ENCODE measurements around the gene RABGAP1L. TPM values are rescaled to one million over a fixed set of nuclear protein-coding genes. Genes with fewer than 3 reads are reported as not detected.
A peak's percentile ranks its signal among the peaks of the same experiment; 100 is the strongest.
"Not testable (repeated sequence)": the region's sequence is repeated elsewhere in the genome, so short reads cannot be mapped to it uniquely, and the experiment has no call there.

Gene RABGAP1L
- total and polyA plus RNA-seq, 10 donors, result 30.3 to 125 (median 77.7) TPM

GRCh38 chr1:174247472-174247871 lies 88.2 kb downstream of the RABGAP1L start:
- H3K27ac ChIP-seq, result no peak overlapping the region
- WGBS, 5 donors, result 90 to 97% (median 94%) methylated on average over 3 to 4 of the region's 4 CpGs
- DNase-seq, result no peak
- no peaks in the 10 kb centered on the region for H3K9me3 ChIP-seq
- no peaks in the 10 kb centered on the region for H3K27me3 ChIP-seq (replicated peaks in 1 of 7)
- peaks cover 0 to 68% (median 22%) of the 10 kb centered on the region in 6 donors for H3K36me3 ChIP-seq
- no peaks in the 10 kb centered on the region for H3K4me1 ChIP-seq
- no peak overlapping the region for H3K4me3 ChIP-seq
- TF ChIP-seq POLR2AphosphoS5 (IDR thresholded peaks at IDR 0.05) (no peak), POLR2A (IDR thresholded peaks at IDR 0.05) (no peak), CTCF (IDR thresholded peaks at IDR 0.05 in 8 of 11, conservative IDR thresholded peaks at IDR 0.05 in 3 of 11) (no peak)
- intact Hi-C loops (cut with DNase I; ENCODE audit: low total_unique reads), result no loop called here

- no peak overlapping the region for H3K4me3 ChIP-seq
- TF ChIP-seq POLR2AphosphoS5 (IDR thresholded peaks at IDR 0.05), result no peak
- no peak for TF ChIP-seq CTCF (IDR thresholded peaks at IDR 0.05 in 8 of 11, conservative IDR thresholded peaks at IDR 0.05 in 3 of 11)
- no peak for TF ChIP-seq POLR2A (IDR thresholded peaks at IDR 0.05)
- intact Hi-C loops (cut with DNase I; ENCODE audit: low total_unique reads), result no loop called here
- no peaks in the 10 kb centered on the region for H3K4me1 ChIP-seq
- H3K36me3 ChIP-seq, result peaks cover 0 to 66% (median 18%) of the 10 kb centered on the region in 6 donors
- H3K9me3 ChIP-seq, result no peaks in the 10 kb centered on the region
- H3K27ac ChIP-seq, result no peak overlapping the region
- no peak for DNase-seq
- H3K27me3 ChIP-seq (replicated peaks in 1 of 7), result no peaks in the 10 kb centered on the region
These were observed 88.7 kb downstream of the RABGAP1L start for GRCh38 chr1:174248041-174248440.

- WGBS, 5 donors, result 92 to 98% (median 96%) methylated on average over 14 of the region's 14 CpGs
- intact Hi-C loops (cut with DNase I; ENCODE audit: low total_unique reads); DNase-seq; H3K9me3 ChIP-seq; H3K27me3 ChIP-seq (replicated peaks in 1 of 7); H3K27ac ChIP-seq; H3K4me1 ChIP-seq; H3K4me3 ChIP-seq: not testable (repeated sequence)
- peaks cover 0 to 53% (median 0%) of the 10 kb centered on the region in 6 donors for H3K36me3 ChIP-seq
These were observed 97.1 kb downstream of the RABGAP1L start for GRCh38 chr1:174256386-174256785.

GRCh38 chr1:174258148-174258550 lies 98.8 kb downstream of the RABGAP1L start:
- no peak for DNase-seq

More at GRCh38 chr1:174258148-174258550, 98.8 kb downstream of the RABGAP1L start:
- Histone ChIP-seq H3K4me3 (no peak overlapping the region), H3K4me1 (peaks cover 0 to 11% (median 0%) of the 10 kb centered on the region in 6 donors), H3K9me3 (no peaks in the 10 kb centered on the region), H3K27me3 (replicated peaks in 1 of 7) (no peaks in the 10 kb centered on the region), H3K27ac (no peak overlapping the region), H3K36me3 (peaks cover 0 to 37% (median 0%) of the 10 kb centered on the region in 6 donors)
- WGBS, 5 donors, result 58 to 93% (median 70%) methylated on average over 1 of the region's 1 CpG
- TF ChIP-seq POLR2AphosphoS5 (IDR thresholded peaks at IDR 0.05) (no peak), CTCF (IDR thresholded peaks at IDR 0.05 in 8 of 11, conservative IDR thresholded peaks at IDR 0.05 in 3 of 11) (peak in 9 of 11 experiments; percentile 29 to 58 (median 51))
- intact Hi-C loops (cut with DNase I; ENCODE audit: low total_unique reads), result no loop called here

All from spleen (tissue), 11 donors.